Tongue (tissue), 2 donors: ENCODE data around the gene TPSAB1. TPM values are rescaled to one million over a fixed set of nuclear protein-coding genes. Genes with fewer than 3 reads are reported as not detected.
"Not testable (repeated sequence)": the region's sequence is repeated elsewhere in the genome, so short reads cannot be mapped to it uniquely, and the experiment has no call there.

Source experiments
- DNase-seq: peaks from one replicate; pipeline ENCODE4 v3.0.0-alpha.2; 2015
- total RNA-seq: library from RNA; depleted of rRNA; stranded (reverse); fragments of >200 nt; gene quantifications from one replicate; pipeline ENCODE4 v1.2.3, GENCODE V29; 2014

Gene TPSAB1
- total RNA-seq: 4.5 TPM

DNA sequence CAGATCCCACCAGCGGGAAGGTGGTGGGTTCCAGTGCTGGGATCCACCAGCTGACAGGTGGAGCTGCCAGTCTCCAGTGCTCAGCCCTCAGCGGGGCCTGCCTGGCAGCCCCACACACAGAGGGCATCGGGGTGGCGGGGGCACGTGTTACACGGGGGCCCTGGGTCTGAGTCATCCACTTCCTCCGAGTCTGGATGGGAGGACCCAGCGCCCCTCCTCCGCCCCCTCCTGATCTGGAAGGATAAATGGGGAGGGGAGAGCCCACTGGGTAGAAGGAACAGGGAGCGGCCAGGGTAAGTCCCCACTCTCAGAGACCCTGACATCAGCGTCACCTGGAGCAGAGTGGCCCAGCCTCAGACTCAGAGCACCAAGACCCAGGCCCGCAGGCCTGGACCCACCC lies at the start of gene TPSAB1:
TSS of gene TPSAB1 (plus strand) at position 270 of the 400 bp plus-strand sequence. CDS start 234 bp downstream, outside the sequence.
- not testable (repeated sequence) for DNase-seq

GRCh38 chr16:1190789-1191188 lies 49.7 kb upstream of the TPSAB1 start:
- not testable (repeated sequence) for DNase-seq

DNA sequence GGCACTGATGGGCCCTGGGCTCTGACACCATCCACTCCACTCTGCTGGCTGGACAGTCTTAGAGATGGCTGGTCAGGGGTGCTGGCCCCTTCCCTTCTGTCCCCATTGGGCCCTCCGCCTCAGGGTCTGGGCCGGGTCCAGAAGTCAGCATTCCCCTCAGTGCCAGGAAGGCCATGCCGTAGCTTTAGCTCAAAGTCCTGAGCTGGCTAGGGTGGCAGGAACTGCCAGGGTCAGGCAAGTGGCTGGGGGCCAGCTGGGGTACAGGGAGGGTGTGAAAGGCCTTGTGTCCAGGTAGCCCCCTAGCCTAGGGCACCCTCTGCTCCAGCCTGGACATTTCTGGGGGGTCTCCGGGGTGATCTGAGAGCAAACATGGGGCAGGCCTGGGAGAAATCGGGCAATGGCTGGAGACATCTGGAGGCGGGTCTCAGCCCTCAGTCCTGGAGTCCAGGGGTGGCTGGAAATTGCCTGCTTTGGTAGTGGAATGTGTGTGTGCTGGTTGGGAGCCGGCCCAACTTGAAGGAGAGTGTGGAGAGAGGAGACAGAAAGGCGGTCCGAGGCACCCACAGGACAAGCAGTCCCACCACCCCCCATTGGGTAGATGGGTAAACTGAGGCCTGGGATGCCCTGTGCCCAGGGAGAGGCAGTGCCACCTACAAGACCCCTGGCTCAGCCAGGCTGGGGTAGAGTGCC lies 48.0 kb upstream of the TPSAB1 start:
- DNase-seq: no peak

- DNase-seq: peak; percentile 18
Observed at GRCh38 chr16:1193143-1193824, 47.2 kb upstream of the TPSAB1 start.

DNA sequence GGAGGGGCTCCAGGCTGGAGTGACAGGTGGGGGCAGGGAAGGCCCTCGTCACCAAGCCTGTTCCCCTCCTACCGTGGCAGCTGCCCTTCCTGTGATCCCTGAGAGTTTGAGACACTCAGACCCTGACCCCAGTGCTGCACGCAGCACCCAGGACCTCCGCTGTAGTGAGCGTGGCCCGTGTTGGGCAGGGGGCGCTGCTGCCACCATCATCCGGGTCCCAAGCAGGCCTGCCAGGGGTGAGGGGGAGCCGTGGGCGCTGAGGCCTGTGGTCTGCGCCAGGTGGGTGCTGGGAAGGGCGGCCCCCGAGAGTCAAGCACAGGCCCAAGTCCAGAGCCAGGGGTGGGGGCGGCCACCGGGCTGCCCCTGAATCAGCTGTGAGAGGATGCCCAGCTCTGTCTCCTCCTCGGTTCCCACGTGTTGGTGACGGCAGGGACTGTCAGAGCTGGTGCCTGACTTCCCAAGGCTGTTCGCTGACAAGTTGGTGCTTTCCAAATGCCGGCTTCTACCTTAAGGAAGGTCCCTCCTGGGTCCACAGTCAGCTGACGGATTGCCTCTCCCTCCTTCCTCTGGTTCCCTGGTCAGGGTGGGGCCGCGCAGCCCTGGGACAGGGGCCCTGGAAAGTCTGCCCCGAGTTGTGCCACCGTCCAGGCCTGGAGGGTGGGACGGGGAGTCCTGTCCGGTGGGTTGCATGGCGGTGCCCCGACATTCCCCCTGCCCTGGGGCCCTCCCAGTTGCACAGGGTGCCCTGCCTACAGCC lies 46.5 kb upstream of the TPSAB1 start:
- no peak for DNase-seq

DNA sequence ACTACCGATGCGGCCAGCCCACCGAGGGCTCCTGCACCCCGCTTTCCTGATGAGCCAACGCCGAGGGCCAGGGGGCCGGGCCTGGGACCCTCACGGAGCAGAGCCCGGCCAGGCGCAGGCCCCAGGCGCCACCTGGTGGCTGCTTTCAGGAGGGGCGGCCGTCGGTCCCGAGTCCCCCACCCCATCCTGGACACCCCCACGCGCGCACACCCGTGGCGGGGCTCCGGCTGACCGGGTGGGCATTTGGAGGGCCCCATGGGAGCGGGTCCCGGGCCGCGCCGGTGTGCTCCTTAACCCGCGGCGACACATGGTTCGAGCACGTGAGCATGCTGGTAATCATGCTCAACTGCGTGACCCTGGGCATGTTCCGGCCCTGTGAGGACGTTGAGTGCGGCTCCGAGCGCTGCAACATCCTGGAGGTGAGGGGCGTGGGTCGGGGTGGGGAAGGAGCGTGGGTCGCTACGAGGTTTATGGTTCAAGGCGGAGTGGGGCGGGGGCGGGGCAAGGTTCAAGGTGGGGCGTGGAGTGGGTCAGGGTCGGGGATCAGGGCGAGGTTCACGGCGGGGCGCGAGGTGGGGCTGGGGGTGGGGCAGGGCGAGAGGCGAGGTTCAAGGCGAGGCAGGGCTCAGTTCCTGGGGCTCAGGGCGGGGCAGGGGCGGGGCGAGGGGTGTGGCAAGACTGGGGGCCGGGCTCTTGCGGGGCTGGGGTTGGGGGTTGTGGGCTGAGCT lies 45.7 kb upstream of the TPSAB1 start:
- DNase-seq: peak; percentile 31

DNA sequence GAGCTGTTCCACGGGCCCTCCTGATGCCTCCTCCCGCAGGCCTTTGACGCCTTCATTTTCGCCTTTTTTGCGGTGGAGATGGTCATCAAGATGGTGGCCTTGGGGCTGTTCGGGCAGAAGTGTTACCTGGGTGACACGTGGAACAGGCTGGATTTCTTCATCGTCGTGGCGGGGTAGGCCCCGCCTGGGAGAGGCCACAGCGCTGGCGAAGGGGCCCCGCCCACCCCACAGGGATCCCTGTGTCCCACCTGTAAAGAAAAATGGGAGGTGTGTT lies 45.2 kb upstream of the TPSAB1 start:
- no peak for DNase-seq

GRCh38 chr16:1196494-1196893 lies 44.0 kb upstream of the TPSAB1 start:
- no peak for DNase-seq

DNA sequence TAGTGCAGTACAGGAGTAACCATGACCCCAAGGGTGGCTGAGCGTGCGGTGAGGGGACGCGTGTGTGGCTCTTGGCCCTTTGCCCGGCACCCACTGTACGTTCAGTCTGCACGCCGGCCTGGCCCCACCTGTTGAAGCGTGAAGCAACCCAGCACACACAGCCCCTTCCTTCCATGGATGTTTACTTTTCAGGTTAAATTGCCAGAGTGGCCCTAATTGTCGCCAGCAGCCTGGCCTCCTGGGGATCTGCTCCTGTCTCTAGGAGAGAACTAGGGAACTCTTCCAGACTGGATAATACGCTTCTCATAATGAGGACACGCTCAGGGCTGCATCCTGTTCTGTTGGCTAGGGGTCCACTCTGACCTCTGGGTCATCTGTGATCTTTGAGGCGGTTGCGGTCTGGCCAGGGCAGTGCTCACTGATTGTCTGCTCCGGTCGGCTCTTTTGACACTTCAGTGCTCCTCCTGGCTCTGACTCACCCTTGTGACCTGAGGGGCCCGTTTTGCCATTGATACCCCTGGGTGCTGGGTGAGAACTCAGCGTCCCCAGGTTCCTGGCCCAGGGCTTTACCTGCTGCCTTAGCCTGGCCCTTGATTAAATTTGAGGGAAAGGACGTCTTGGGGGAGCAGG lies 43.2 kb upstream of the TPSAB1 start:
- DNase-seq: no peak

GRCh38 chr16:1198194-1198593 lies 42.3 kb upstream of the TPSAB1 start:
- DNase-seq: no peak

GRCh38 chr16:1198671-1199346 lies 41.7 kb upstream of the TPSAB1 start:
- DNase-seq: not testable (repeated sequence)

- no peak for DNase-seq
Observed at GRCh38 chr16:1199347-1200013, 41.0 kb upstream of the TPSAB1 start.

GRCh38 chr16:1200014-1200627 lies 40.4 kb upstream of the TPSAB1 start:
- no peak for DNase-seq

GRCh38 chr16:1201444-1201843 lies 39.1 kb upstream of the TPSAB1 start:
- DNase-seq: no peak

DNA sequence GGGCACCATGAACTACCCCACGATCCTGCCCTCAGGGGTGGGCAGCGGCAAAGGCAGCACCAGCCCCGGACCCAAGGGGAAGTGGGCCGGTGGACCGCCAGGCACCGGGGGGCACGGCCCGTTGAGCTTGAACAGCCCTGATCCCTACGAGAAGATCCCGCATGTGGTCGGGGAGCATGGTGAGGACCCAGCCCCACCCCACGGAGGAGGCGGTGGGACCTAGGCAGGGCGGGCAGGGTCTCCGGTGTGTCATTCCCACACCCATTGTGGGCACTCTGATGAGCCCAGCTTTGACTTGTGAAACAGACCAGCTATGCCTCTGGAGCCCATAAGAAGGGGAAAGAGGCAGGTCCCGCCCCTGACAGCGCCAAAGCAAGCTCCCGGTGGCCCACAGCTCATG lies 38.2 kb upstream of the TPSAB1 start:
- no peak for DNase-seq

- no peak for DNase-seq
Observed at GRCh38 chr16:1204933-1205332, 35.6 kb upstream of the TPSAB1 start.

DNA sequence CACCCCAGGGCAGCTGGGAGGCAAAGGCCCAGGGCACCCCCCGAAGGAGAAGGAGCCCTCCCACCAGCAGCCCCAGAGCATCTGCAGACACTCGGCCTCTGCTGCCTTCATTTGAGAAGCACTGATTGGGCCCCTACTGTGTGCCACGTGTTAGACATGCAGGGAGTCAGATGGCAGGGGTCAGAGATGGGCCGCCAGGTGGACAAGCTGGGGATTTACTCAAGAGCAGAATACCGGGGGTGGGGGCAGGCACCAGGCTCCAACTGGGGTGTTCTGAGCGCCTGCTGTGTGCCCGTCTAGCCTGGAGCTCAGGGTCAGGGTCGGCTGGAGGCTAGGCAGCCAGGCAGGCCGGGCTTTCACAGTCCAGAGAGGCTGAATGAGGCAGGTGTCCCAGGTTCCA lies 34.2 kb upstream of the TPSAB1 start:
- no peak for DNase-seq

GRCh38 chr16:1206786-1207185 lies 33.7 kb upstream of the TPSAB1 start:
- no peak for DNase-seq

DNA sequence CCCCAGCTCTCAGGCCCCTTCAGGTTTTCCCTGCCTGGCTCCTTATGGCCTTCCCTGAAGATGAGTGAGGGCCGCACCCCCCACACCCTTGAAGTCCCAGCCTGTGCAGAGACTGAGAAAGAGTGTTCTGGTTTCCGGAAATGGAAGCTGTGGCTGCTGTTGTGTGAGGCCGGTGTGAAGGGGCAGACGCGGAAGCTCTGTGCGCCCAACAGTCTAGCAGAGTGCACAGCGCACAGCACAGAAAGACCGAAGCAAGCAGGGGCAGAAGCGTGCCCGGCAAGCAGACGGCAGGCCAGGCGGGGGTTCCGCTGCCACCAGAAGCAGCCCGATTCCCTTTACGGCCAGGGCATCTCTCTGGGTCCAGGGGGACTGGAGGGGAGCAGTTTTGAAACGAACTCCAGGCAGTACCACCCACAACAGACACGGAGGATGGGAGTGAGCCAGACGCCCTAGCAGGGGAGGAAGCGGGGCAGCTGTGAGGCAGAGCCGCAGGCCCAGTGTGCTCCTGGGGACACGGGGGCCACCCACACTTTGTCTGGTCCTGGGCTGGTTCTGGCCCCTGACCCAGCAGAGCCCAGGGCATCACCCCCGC lies 32.2 kb upstream of the TPSAB1 start:
- DNase-seq: no peak

- DNase-seq: no peak
Observed at GRCh38 chr16:1209081-1209480, 31.4 kb upstream of the TPSAB1 start.
